Stimulated activated CD4-positive, alpha-beta T cell treated with anti-CD3 and anti-CD28 coated beads, Interleukin-2, amount 100 ng/mL, for 24 hours (primary cell): Measurements from ENCODE around the gene SRGN.

Experiments
- DNase-seq, 2 donors: peaks; one replicate each; pipeline ENCODE4 v3.0.0-alpha.2; 2020

SRGN gene

GRCh38 chr10:69061305-69062161 is 26.4 kb upstream of the SRGN start:
- peak in 1 of 2 donors; percentile 39 for DNase-seq

- DNase-seq, result no peak
Measured at GRCh38 chr10:69062901-69063300, 25.0 kb upstream of the SRGN start.

GRCh38 chr10:69064762-69065328 is 23.1 kb upstream of the SRGN start:
- DNase-seq, result no peak

GRCh38 chr10:69065406-69066361 is 22.2 kb upstream of the SRGN start:
- peak; percentile 61 to 72 for DNase-seq

GRCh38 chr10:69067189-69067588 is 20.7 kb upstream of the SRGN start:
- no peak for DNase-seq

GRCh38 chr10:69068549-69068948 is 19.4 kb upstream of the SRGN start:
- no peak for DNase-seq

GRCh38 chr10:69069090-69070042 is 18.5 kb upstream of the SRGN start:
- DNase-seq, result no peak

- no peak for DNase-seq
Measured at GRCh38 chr10:69070951-69071350, 17.0 kb upstream of the SRGN start.

- DNase-seq, result no peak
Measured at GRCh38 chr10:69071610-69072009, 16.3 kb upstream of the SRGN start.

- no peak for DNase-seq
Measured at GRCh38 chr10:69073026-69073425, 14.9 kb upstream of the SRGN start.

GRCh38 chr10:69073736-69074364 is 14.1 kb upstream of the SRGN start:
- DNase-seq, result no peak

- DNase-seq, result no peak
Measured at GRCh38 chr10:69074532-69074931, 13.4 kb upstream of the SRGN start.

GRCh38 chr10:69075431-69075830 is 12.5 kb upstream of the SRGN start:
- no peak for DNase-seq

- DNase-seq, result no peak
Measured at GRCh38 chr10:69078311-69078710, 9.6 kb upstream of the SRGN start.

- no peak for DNase-seq
Measured at GRCh38 chr10:69080226-69080625, 7.7 kb upstream of the SRGN start.

GRCh38 chr10:69086001-69086509 is 1.8 kb upstream of the SRGN start:
- no peak for DNase-seq

- DNase-seq, result peak; percentile 20 to 46
Measured at GRCh38 chr10:69088471-69088769, 517 bp downstream of the SRGN start.

- DNase-seq, result peak in 1 of 2 donors; percentile 27
Measured at GRCh38 chr10:69088801-69089501, 1.0 kb downstream of the SRGN start.

- peak; percentile 76 to 78 for DNase-seq
Measured at GRCh38 chr10:69089638-69090599, 2.0 kb downstream of the SRGN start.

- DNase-seq, result no peak
Measured at GRCh38 chr10:69090685-69091084, 2.8 kb downstream of the SRGN start.
